ENCODE results near the gene NDUFC2.
"Not testable (repeated sequence)": the region's sequence is repeated elsewhere in the genome, so short reads cannot be mapped to it uniquely, and the experiment has no call there.

Gene NDUFC2

GRCh38 chr11:78086521-78087074 lies 6.9 kb upstream of the NDUFC2 start:
- not testable (repeated sequence) for H3K4me1 Mint-ChIP-seq; H3K36me3 Mint-ChIP-seq; ATAC-seq (replicated peaks); DNase-seq; H3K9me3 Mint-ChIP-seq; H3K27me3 Mint-ChIP-seq; H3K4me3 Mint-ChIP-seq; H3K27ac Mint-ChIP-seq

- Mint-ChIP-seq H3K27ac (no peak overlapping the region), H3K36me3 (peaks cover 3 to 5% of the 10 kb centered on the region in 2 donors), H3K4me1 (peaks cover 5 to 6% of the 10 kb centered on the region in 2 donors), H3K9me3 (no peaks in the 10 kb centered on the region), H3K4me3 (no peak overlapping the region), H3K27me3 (no peaks in the 10 kb centered on the region)
- DNase-seq (no peak), ATAC-seq (replicated peaks) (no peak)
Measured at GRCh38 chr11:78085972-78086371, 6.3 kb upstream of the NDUFC2 start.

GRCh38 chr11:78084506-78084905 lies 4.8 kb upstream of the NDUFC2 start:
- H3K27ac Mint-ChIP-seq; H3K4me3 Mint-ChIP-seq; H3K27me3 Mint-ChIP-seq; H3K4me1 Mint-ChIP-seq; ATAC-seq (replicated peaks); H3K36me3 Mint-ChIP-seq; DNase-seq; H3K9me3 Mint-ChIP-seq: not testable (repeated sequence)

DNA sequence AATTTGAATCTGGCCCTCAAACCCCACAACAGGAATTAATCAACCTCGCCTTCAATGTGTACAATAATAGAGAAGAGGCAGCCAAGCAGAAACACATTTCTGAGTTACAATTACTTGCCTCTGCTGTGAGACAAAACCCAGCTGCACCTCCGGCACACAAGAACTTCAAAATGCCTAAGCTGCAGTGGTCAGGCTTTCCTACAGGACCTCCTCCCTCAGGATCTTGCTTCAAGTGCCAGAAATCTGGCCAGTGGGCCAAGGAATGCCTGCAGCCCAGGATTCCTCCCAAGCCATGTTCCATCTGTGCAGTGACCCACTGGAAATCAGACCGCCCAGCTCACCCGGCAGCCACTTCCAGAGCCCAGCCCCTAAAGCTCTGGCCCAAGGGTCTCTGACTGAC lies 3.4 kb upstream of the NDUFC2 start:
- DNase-seq (no peak), ATAC-seq (replicated peaks) (no peak)
- Mint-ChIP-seq H3K9me3 (no peaks in the 10 kb centered on the region), H3K27me3 (no peaks in the 10 kb centered on the region), H3K36me3 (peaks cover 0 to 3% of the 10 kb centered on the region in 2 donors), H3K27ac (no peak overlapping the region), H3K4me1 (peaks cover 10 to 16% of the 10 kb centered on the region in 2 donors), H3K4me3 (no peak overlapping the region)

DNA sequence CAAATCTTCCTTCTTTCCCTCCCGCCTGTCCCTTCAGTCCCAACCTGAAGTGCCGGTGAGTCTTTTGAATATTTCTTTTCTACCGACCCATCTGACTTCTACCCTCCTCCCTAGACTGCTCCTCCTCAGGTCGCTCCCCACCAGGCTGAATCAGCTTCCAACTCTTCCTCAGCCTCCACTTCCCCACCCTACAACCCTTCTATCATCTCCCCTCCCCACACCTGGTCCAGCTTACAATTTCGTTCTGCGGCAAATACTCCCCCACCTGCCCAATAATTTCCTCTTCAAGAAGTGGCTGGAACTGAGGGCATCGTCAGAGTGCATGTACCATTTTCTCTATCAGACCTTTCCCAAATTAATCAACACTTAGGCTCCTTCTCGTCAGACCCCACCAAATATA lies 2.5 kb upstream of the NDUFC2 start:
- Mint-ChIP-seq H3K36me3 (peaks cover 0 to 3% of the 10 kb centered on the region in 2 donors), H3K9me3 (no peaks in the 10 kb centered on the region), H3K27ac (no peak overlapping the region), H3K27me3 (no peaks in the 10 kb centered on the region), H3K4me1 (peaks cover 15 to 22% of the 10 kb centered on the region in 2 donors), H3K4me3 (no peak overlapping the region)
- ATAC-seq (replicated peaks) (no peak), DNase-seq (no peak)

- H3K4me3 Mint-ChIP-seq: no peak overlapping the region
- H3K9me3 Mint-ChIP-seq: no peaks in the 10 kb centered on the region
- DNase-seq (no peak), ATAC-seq (replicated peaks) (no peak)
- peaks cover 4 to 6% of the 10 kb centered on the region in 2 donors for H3K36me3 Mint-ChIP-seq
- no peak overlapping the region for H3K27ac Mint-ChIP-seq
- H3K4me1 Mint-ChIP-seq: peaks cover 15 to 27% of the 10 kb centered on the region in 2 donors
- H3K27me3 Mint-ChIP-seq: no peaks in the 10 kb centered on the region
Measured at GRCh38 chr11:78081583-78081982, 1.9 kb upstream of the NDUFC2 start.

DNA sequence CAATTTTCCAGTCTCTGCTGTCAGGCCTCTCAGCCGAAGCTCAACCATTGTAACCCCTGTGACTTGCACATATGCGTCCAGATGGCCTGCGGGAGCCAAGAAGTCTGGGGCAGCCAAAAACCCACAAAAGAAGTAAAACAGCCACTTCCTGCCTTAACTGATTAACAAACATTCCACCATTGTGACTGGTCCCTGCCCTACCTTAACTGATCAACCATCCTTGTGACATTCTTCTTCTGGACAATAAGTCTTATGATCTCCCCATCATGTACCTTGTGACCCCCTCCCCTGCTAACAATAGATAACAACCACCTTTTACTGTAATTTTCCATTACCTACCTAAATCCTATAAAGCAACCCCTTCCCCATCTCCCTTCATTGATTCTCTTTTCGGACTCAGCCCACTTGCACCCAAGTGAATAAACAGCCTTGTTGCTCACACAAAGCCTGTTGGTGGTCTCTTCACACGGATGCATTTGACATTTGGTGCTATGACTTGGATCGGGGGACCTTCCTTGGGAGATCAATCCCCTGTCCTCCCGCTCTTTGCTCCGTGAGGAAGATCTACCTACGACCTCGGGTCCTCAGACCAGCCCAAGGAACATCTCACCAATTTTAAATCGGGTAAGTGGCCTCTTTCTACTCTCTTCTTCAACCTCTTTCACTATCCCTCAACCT lies 1.3 kb upstream of the NDUFC2 start:
- Mint-ChIP-seq H3K9me3 (no peaks in the 10 kb centered on the region), H3K4me1 (peaks cover 18 to 33% of the 10 kb centered on the region in 2 donors), H3K27ac (no peak overlapping the region), H3K4me3 (peak overlapping the region in 1 of 2 donors; percentile 42), H3K27me3 (no peaks in the 10 kb centered on the region), H3K36me3 (peaks cover 5 to 7% of the 10 kb centered on the region in 2 donors)
- ATAC-seq (replicated peaks) (no peak), DNase-seq (no peak)

DNA sequence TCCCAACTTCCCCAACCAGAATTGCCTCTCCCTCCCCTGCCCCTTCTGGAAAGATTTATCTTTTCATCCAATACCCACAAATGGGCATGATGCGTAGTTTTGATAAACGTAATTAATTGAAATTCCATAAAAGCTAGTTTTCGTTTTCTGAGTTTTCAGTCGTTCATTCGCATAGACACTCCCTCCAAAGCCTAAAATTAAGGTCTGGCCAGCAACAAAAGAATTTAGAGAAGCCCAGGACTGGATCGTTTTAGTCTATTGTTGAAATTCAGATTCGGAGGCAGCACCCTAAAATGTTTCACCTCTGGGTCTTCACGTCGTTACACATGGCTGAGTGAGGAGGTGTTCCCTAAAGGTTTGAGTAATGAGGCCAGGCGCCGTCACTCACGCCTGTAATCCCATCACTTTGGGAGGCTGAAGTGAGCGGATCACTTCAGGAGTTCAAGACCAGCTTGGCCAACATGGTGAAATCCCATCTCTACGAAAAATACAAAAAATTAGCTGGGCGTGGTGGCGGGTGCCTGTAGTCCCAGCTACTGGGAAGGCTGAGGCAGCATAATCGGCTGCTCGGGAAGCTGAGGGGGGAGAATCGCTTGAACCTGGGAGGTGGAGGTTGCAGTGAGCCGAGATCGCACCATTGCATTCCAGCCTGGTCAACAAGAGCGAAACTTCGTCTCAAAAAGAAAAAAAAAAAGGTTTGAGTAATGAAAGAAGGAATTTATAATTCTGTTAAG lies 589 bp upstream of the NDUFC2 start:
- Mint-ChIP-seq H3K27me3 (no peaks in the 10 kb centered on the region), H3K27ac (peak overlapping the region; percentile 90), H3K4me3 (peak overlapping the region; percentile 90 to 91), H3K4me1 (peaks cover 20 to 38% of the 10 kb centered on the region in 2 donors), H3K9me3 (no peaks in the 10 kb centered on the region), H3K36me3 (peaks cover 7 to 8% of the 10 kb centered on the region in 2 donors)
- ATAC-seq (replicated peaks) (no peak), DNase-seq (no peak)

GRCh38 chr11:78078218-78079167 lies 1.2 kb downstream of the NDUFC2 start:
- no peaks in the 10 kb centered on the region for H3K27me3 Mint-ChIP-seq
- no peaks in the 10 kb centered on the region for H3K9me3 Mint-ChIP-seq
- peak overlapping the region; percentile 90 to 91 for H3K4me3 Mint-ChIP-seq
- peaks cover 12 to 16% of the 10 kb centered on the region in 2 donors for H3K36me3 Mint-ChIP-seq
- no peak for ATAC-seq (replicated peaks)
- H3K4me1 Mint-ChIP-seq: peaks cover 23 to 51% of the 10 kb centered on the region in 2 donors
- H3K27ac Mint-ChIP-seq: peak overlapping the region; percentile 90
- DNase-seq: no peak

DNA sequence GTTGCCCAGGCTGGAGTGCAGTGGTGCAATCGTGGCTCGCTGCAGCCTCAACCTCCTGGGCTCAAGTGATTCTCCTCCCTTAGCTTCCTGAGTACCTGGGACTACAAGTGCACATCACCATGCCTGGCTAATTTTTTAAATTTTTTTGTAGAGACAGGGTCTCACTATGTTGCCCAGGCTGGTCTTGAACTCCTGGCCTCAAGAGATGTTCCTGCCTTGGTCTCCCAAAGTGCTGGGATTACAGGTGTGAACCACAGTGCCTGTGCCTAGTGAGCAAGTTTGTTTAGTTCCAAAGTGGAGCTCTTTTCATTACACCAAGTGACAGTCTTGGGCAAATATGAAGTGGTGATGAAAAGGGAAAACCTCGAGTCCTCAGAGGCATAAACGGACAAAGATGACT lies 2.1 kb downstream of the NDUFC2 start:
- not testable (repeated sequence) for DNase-seq; H3K27ac Mint-ChIP-seq; H3K27me3 Mint-ChIP-seq; H3K9me3 Mint-ChIP-seq; ATAC-seq (replicated peaks)
- H3K4me1 Mint-ChIP-seq: peaks cover 25 to 56% of the 10 kb centered on the region in 2 donors
- H3K4me3 Mint-ChIP-seq: peak overlapping the region in 1 of 2 donors; percentile 29
- H3K36me3 Mint-ChIP-seq: peaks cover 15 to 18% of the 10 kb centered on the region in 2 donors

- Mint-ChIP-seq H3K4me3 (no peak overlapping the region), H3K4me1 (peaks cover 29 to 60% of the 10 kb centered on the region in 2 donors), H3K9me3 (no peaks in the 10 kb centered on the region), H3K36me3 (peaks cover 19 to 22% of the 10 kb centered on the region in 2 donors), H3K27me3 (no peaks in the 10 kb centered on the region), H3K27ac (peak overlapping the region; percentile 1)
- no peak for ATAC-seq (replicated peaks)
- no peak for DNase-seq
Measured at GRCh38 chr11:78076733-78077403, 2.8 kb downstream of the NDUFC2 start.

GRCh38 chr11:78074756-78075155 lies 4.9 kb downstream of the NDUFC2 start:
- ATAC-seq (replicated peaks) (no peak), DNase-seq (no peak)
- peaks cover 21 to 28% of the 10 kb centered on the region in 2 donors for H3K36me3 Mint-ChIP-seq
- H3K9me3 Mint-ChIP-seq: no peaks in the 10 kb centered on the region
- H3K27me3 Mint-ChIP-seq: no peaks in the 10 kb centered on the region
- no peak overlapping the region for H3K4me3 Mint-ChIP-seq
- H3K4me1 Mint-ChIP-seq: peaks cover 27 to 59% of the 10 kb centered on the region in 2 donors
- H3K27ac Mint-ChIP-seq: no peak overlapping the region

- peaks cover 18 to 44% of the 10 kb centered on the region in 2 donors for H3K4me1 Mint-ChIP-seq
- peaks cover 0 to 3% of the 10 kb centered on the region in 2 donors for H3K9me3 Mint-ChIP-seq
- peak overlapping the region; percentile 3 for H3K27ac Mint-ChIP-seq
- H3K27me3 Mint-ChIP-seq: no peaks in the 10 kb centered on the region
- no peak overlapping the region for H3K4me3 Mint-ChIP-seq
- ATAC-seq (replicated peaks) (no peak), DNase-seq (no peak)
- peaks cover 35 to 45% of the 10 kb centered on the region in 2 donors for H3K36me3 Mint-ChIP-seq
Measured at GRCh38 chr11:78072455-78072854, 7.2 kb downstream of the NDUFC2 start.
